ENCODE measurements around the gene PLEKHG4B.
A peak's percentile ranks its signal among the peaks of the same experiment; 100 is the strongest.

The PLEKHG4B gene

GRCh38 chr5:155651-156410 is 63.9 kb downstream of the PLEKHG4B start:
- DNase-seq (ENCODE audit: low read depth) = no peak
- no peak overlapping the region for H3K4me3 ChIP-seq (replicated peaks; ENCODE audit: low read depth, low read length)
- TF ChIP-seq, protein P1, sequence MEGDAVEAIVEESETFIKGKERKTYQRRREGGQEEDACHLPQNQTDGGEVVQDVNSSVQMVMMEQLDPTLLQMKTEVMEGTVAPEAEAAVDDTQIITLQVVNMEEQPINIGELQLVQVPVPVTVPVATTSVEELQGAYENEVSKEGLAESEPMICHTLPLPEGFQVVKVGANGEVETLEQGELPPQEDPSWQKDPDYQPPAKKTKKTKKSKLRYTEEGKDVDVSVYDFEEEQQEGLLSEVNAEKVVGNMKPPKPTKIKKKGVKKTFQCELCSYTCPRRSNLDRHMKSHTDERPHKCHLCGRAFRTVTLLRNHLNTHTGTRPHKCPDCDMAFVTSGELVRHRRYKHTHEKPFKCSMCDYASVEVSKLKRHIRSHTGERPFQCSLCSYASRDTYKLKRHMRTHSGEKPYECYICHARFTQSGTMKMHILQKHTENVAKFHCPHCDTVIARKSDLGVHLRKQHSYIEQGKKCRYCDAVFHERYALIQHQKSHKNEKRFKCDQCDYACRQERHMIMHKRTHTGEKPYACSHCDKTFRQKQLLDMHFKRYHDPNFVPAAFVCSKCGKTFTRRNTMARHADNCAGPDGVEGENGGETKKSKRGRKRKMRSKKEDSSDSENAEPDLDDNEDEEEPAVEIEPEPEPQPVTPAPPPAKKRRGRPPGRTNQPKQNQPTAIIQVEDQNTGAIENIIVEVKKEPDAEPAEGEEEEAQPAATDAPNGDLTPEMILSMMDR (IDR thresholded peaks at IDR 0.05; ENCODE audit: low read length, missing control alignments) = no peak

- TF ChIP-seq, protein P1 (IDR thresholded peaks at IDR 0.05; ENCODE audit: low read length, missing control alignments) = no peak
- no peak overlapping the region for H3K4me3 ChIP-seq (replicated peaks; ENCODE audit: low read depth, low read length)
- no peak for DNase-seq (ENCODE audit: low read depth)
Measured at GRCh38 chr5:156411-157072, 64.6 kb downstream of the PLEKHG4B start.

DNA sequence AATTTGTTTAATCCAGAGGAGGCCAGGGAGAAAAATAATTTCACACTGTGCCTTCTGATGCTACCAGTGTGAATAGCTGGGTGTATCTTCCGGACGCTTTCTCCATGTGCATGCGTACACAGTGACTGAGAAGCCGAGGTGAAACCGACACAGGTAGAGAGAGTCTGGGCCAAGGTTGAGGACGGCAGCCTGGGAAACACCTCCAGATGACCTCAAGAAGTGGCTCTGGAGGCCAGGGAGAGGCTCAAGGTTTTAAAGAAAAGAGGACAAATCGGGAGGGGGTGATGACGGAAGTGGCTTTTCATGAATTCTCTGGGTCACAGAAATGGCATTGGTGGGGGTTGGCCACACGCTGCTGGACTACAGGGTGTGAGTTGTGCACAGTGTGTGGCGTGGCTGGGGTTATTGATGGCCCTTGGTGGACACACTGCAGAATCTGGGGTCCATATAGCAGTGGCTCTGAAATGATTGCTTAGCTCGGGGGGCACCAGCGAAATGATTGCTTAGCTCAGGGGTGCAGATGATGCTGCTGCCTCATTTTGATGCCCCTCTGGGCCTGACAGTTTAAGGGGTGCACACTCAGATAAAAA is 65.3 kb downstream of the PLEKHG4B start:
- DNase-seq (ENCODE audit: low read depth) = no peak
- TF ChIP-seq, protein P1 (IDR thresholded peaks at IDR 0.05; ENCODE audit: low read length, missing control alignments) = no peak

DNA sequence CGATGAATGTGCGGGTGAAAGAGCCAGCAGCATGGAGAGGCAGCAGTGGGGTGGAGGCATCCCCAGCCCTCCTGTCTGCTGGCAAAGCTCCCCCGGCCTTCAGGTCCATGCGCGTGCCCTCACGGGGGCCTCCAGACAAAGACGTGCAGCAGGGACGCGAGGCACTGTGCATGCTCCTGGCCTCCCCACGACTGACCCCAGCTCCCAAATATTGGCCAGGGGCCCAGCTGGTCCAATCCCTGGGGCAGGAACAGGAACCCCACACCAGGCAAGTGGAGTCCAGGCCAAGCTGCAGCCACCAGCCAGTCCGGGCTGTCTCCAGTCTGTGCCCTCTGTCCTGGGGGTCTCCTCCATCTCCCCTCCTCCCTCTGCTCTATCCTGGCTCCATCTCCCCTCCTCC is 65.8 kb downstream of the PLEKHG4B start:
- TF ChIP-seq, protein P1 (IDR thresholded peaks at IDR 0.05; ENCODE audit: low read length, missing control alignments) = no peak
- DNase-seq (ENCODE audit: low read depth) = no peak
- H3K4me3 ChIP-seq (replicated peaks; ENCODE audit: low read depth, low read length) = no peak overlapping the region

More for the DNA sequence above, 65.3 kb downstream of the PLEKHG4B start:
- H3K4me3 ChIP-seq (replicated peaks; ENCODE audit: low read depth, low read length) = no peak overlapping the region

DNA sequence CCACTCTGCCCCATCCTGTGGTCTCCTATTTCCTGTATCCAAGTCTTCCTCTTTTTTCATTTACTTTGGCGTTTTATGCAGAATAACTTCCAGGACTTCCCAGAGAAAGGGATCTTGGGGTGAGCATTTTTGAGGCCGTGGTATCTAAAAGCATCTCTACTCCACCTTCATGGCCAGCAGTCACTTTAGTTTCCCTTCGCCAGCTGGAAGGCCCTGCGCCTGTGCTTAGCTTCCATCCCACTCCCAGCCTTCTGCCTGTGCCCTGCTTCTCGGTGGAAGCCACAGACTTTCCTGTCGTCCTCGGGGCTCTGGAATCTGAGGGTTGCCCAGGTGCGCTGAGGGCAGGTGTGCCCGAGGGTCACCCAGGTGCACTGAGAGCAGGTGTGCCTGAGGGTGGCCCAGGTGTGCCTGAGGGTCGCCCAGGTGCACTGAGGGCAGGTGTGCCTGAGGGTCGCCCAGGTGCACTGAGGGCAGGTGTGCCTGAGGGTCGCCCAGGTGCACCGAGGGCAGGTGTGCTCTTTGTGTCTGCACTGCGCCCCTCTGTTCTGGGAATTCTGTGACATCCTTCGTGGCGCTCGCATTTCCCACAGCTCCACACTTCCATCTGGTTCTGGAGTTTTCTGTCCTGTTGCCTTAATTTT is 67.0 kb downstream of the PLEKHG4B start:
- TF ChIP-seq, protein P1 (IDR thresholded peaks at IDR 0.05; ENCODE audit: low read length, missing control alignments) = no peak
- no peak overlapping the region for H3K4me3 ChIP-seq (replicated peaks; ENCODE audit: low read depth, low read length)
- no peak for DNase-seq (ENCODE audit: low read depth)

GRCh38 chr5:159448-160172 is 67.6 kb downstream of the PLEKHG4B start:
- TF ChIP-seq, protein P1 (IDR thresholded peaks at IDR 0.05; ENCODE audit: low read length, missing control alignments) = no peak
- H3K4me3 ChIP-seq (replicated peaks; ENCODE audit: low read depth, low read length) = no peak overlapping the region
- DNase-seq (ENCODE audit: low read depth) = peak; percentile 24

Measured in fibroblast of pulmonary artery (primary cell).